Right cardiac atrium (tissue), 5 donors: ENCODE measurements around the gene WDFY1. TPM values are rescaled to one million over a fixed set of nuclear protein-coding genes. Genes with fewer than 3 reads are reported as not detected.
A peak's percentile ranks its signal among the peaks of the same experiment; 100 is the strongest.

ENCODE experiments used
- ATAC-seq, 2 donors: fragments of 200-7000 bp; cut with Tn5 transposase; one replicate each; pipeline versions ENCODE4 v1.8.0 to v1.9.1; 2020; ENCODE audit warnings: moderate library complexity in 2 of 2, mild to moderate bottlenecking in 1 of 2
- DNase-seq, 3 donors: peaks; one replicate each; pipeline ENCODE4 v3.0.0-alpha.2; 2020
- H3K27ac ChIP-seq: one replicate; pipeline ENCODE4 v1.5.1; 2013; ENCODE audit warnings: mild to moderate bottlenecking, low read length, control low read depth, moderate library complexity
- H3K27me3 ChIP-seq: one replicate; pipeline ENCODE4 v1.6.1; 2013; ENCODE audit not compliant: control insufficient read depth, insufficient read depth
- H3K4me1 ChIP-seq: one replicate; pipeline ENCODE4 v1.6.1; 2013; ENCODE audit warnings: low read length; ENCODE audit not compliant: control insufficient read depth, insufficient read depth
- H3K4me3 ChIP-seq: one replicate; pipeline ENCODE4 v1.5.1; 2013; ENCODE audit warnings: low read length, control low read depth
- H3K9me3 ChIP-seq: one replicate; pipeline ENCODE4 v1.6.1; 2013; ENCODE audit warnings: low read length; ENCODE audit not compliant: control insufficient read depth
- WGBS: extraction: QIAGEN DNeasy Blood & Tissue Kit; methylation state at CpG from one replicate; pipeline ENCODE4 v1.1.7; 2013; 5-methylcytosine and 5-hydroxymethylcytosine counted together
- intact Hi-C, 4 donors: fragments of 100-400 bp; cut with DNase I; formaldehyde crosslinking; loops; one replicate each; pipeline versions ENCODE4 v1.11.0 to v1.14.0; 2022 to 2023
- polyA plus RNA-seq: library from polyadenylated mRNA; stranded (reverse); fragments of 200-250 nt; gene quantifications from one replicate; pipeline ENCODE4 v1.2.3, GENCODE V29; 2013
- total RNA-seq, 4 donors: library from RNA; stranded (reverse); fragmentation: NEBNext Ultra II Directional; extraction: Animal tissue kit (Norgen Biotek cat#: 25700); gene quantifications; one replicate each; pipeline ENCODE4 v1.2.1, GENCODE V29; 2021
- donor health status: healthy with polysubstance abuse.
- donor health status: DM: no; HTN: yes; CAD: no.
- donor health status: DM: no; HTN: no; CAD: no.
- donor health status: DM: no; HTN: yes; CAD: no; lungs with severe emphysema.
- donor health status: DM: yes; HTN: yes; CAD: no.

Gene WDFY1
- total and polyA plus RNA-seq, 5 donors = 10.7 to 21.2 (median 15.9) TPM

GRCh38 chr2:223853425-223853837 is 91.7 kb downstream of the WDFY1 start:
- H3K27ac ChIP-seq = no peak overlapping the region
- WGBS = 90% methylated on average over 3 of the region's 3 CpGs
- no peaks in the 10 kb centered on the region for H3K27me3 ChIP-seq
- intact Hi-C loops = no loop called here
- DNase-seq = no peak
- no peak overlapping the region for H3K4me3 ChIP-seq
- no peaks in the 10 kb centered on the region for H3K9me3 ChIP-seq
- no peaks in the 10 kb centered on the region for H3K4me1 ChIP-seq
- no peak for ATAC-seq

- H3K9me3 ChIP-seq = no peaks in the 10 kb centered on the region
- no peaks in the 10 kb centered on the region for H3K27me3 ChIP-seq
- 96% methylated on average over 3 of the region's 3 CpGs for whole genome bisulfite sequencing
- no peak for DNase-seq
- intact Hi-C loops = no loop called here
- no peaks in the 10 kb centered on the region for H3K4me1 ChIP-seq
- no peak overlapping the region for H3K4me3 ChIP-seq
- ATAC-seq = no peak
- no peak overlapping the region for H3K27ac ChIP-seq
Observed at GRCh38 chr2:223852281-223852795, 92.8 kb downstream of the WDFY1 start.

DNA sequence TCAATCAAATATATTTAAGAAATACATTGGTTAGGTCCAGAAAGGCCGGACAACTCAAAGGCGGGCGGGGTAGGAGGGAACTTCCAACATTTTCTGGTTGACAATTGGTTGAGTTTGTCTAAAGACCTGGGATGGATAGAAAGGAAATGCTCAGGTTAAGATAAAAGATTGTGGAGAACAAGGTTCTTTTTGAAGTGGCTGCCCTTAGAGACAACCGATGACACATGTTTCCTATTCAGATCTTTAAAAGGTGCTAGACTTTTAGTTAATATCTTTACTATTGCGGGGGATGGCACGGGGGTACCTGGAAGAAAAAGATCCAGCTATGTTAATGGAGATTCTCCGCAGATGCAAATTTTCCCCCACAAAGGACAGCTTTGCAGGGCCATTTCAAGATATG is 97.7 kb downstream of the WDFY1 start:
- 97% methylated on average over 7 of the region's 7 CpGs for WGBS
- Histone ChIP-seq H3K27me3 (no peaks in the 10 kb centered on the region), H3K4me1 (no peaks in the 10 kb centered on the region), H3K9me3 (no peaks in the 10 kb centered on the region), H3K27ac (no peak overlapping the region), H3K4me3 (no peak overlapping the region)
- ATAC-seq = no peak
- DNase-seq = no peak
- intact Hi-C loops = no loop called here

DNA sequence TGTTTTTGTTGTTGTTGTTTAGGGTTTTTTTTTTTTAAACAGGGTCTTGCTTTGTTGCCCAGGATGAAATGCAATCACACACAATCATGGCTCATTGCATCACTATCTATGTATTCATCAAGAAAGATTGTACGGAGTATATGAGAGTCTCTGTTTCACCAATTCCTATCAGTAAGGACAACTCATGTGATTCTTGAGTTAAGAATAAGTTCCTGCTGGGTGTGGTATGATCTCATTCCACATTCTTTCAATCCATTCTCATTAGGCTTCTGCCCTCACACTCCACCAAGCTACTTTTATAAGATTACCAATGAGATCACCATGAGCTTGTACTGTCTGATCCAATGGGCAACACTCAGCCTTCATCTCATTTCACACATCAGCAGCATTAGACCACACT is 98.6 kb downstream of the WDFY1 start:
- intact Hi-C loops = no loop called here
- no peak overlapping the region for H3K27ac ChIP-seq
- 76% methylated on average over 1 of the region's 1 CpG for WGBS
- H3K9me3 ChIP-seq = no peaks in the 10 kb centered on the region
- ATAC-seq = no peak
- H3K4me3 ChIP-seq = no peak overlapping the region
- H3K27me3 ChIP-seq = no peaks in the 10 kb centered on the region
- no peak for DNase-seq
- no peaks in the 10 kb centered on the region for H3K4me1 ChIP-seq

- Histone ChIP-seq H3K27ac (no peak overlapping the region), H3K4me3 (no peak overlapping the region), H3K9me3 (no peaks in the 10 kb centered on the region), H3K27me3 (no peaks in the 10 kb centered on the region), H3K4me1 (no peaks in the 10 kb centered on the region)
- DNase-seq (no peak), ATAC-seq (no peak)
- intact Hi-C loops = no loop called here
- 68% methylated on average over 3 of the region's 3 CpGs for WGBS
Observed at GRCh38 chr2:223841436-223842190, 103.5 kb downstream of the WDFY1 start.

DNA sequence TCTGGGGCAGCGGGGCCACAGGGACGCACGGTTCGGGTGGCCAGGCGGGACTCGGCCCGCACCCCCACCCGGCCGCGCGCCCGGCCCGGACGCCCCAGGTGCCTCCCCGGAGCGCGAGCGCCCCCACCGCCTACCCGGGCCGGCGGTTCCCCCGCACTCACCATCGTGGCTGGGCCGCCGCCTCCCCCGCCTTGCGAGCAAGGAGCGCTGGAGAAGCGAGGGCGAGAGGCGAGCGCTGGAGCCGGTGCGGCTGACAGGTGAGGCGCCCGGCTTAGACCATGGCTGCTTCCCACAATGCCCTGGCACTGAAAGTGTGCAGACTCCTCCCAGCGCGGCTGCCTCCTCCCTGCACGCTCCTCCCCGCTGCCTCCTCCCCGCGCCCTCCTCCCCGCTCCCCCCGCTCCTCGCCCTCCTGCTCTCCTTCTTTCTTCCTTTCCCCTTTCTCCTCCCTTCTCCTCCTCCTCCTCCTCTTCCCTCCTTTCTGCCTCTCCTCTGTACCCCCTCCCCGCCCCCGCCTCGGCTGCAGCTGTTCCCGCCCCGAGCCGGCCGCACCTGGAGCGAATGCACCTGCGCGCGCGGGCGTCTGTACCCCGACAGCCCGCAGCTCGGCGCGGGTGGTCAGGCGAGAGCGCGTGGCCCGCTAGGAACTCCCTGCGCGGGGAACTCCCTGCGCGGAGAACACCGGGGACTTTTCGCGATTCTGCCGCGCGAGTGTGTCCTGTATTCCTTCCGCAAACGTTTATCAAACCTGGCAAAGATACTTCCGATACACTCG is 107.7 kb downstream of the WDFY1 start, which contains the start of gene AP1S3:
AP1S3 (minus strand) TSS at position 296 of the 775 bp plus-strand sequence; CDS start at position 164, 132 bp downstream.
- intact Hi-C loops = no loop called here
- no peak within 1 kb of the TSS for H3K27ac ChIP-seq

GRCh38 chr2:223835701-223836532 is 109.2 kb downstream of the WDFY1 start:
- no peaks in the 10 kb centered on the region for H3K27me3 ChIP-seq
- DNase-seq (no peak), ATAC-seq (no peak)
- H3K4me1 ChIP-seq = no peaks in the 10 kb centered on the region
- WGBS = 85% methylated on average over 15 of the region's 15 CpGs
- no peak overlapping the region for H3K27ac ChIP-seq
- H3K9me3 ChIP-seq = no peaks in the 10 kb centered on the region
- intact Hi-C loops = no loop called here
- H3K4me3 ChIP-seq = no peak overlapping the region

More for the DNA sequence above, 107.7 kb downstream of the WDFY1 start, which contains the start of gene AP1S3:
- peak within 1 kb of the TSS; percentile 82 for H3K4me3 ChIP-seq
- ATAC-seq = peak; percentile 91 to 92
- no peaks in the 10 kb centered on the region for H3K27me3 ChIP-seq
- H3K4me1 ChIP-seq = no peaks in the 10 kb centered on the region
- under 1% methylated on average over 82 of the region's 82 CpGs for WGBS
- H3K9me3 ChIP-seq = no peaks in the 10 kb centered on the region
- DNase-seq = peak; percentile 59 to 81 (median 78)

DNA sequence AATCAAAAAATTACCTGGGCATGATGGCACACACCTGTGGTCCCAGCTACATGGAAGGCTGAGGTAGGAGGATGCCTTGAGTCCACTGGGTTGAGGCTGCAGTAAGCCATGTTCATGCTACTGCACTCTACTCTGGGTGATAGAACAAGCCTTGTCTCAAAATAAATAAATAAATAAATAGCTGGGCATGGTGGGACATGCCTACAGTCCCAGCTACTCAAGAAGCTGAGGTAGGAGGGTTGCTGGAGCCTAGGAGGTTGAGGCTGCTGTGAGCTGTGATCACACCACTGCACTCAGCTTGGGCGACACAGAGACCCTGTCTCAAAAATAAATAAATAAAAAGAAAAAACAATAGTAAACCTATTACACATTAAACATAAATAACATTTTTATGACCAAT is 110.7 kb downstream of the WDFY1 start:
- Histone ChIP-seq H3K4me1 (no peaks in the 10 kb centered on the region), H3K4me3 (no peak overlapping the region), H3K27ac (no peak overlapping the region), H3K27me3 (no peaks in the 10 kb centered on the region), H3K9me3 (no peaks in the 10 kb centered on the region)
- 96% methylated on average over 1 of the region's 1 CpG for WGBS
- no peak for ATAC-seq
- DNase-seq = no peak
- intact Hi-C loops = no loop called here

DNA sequence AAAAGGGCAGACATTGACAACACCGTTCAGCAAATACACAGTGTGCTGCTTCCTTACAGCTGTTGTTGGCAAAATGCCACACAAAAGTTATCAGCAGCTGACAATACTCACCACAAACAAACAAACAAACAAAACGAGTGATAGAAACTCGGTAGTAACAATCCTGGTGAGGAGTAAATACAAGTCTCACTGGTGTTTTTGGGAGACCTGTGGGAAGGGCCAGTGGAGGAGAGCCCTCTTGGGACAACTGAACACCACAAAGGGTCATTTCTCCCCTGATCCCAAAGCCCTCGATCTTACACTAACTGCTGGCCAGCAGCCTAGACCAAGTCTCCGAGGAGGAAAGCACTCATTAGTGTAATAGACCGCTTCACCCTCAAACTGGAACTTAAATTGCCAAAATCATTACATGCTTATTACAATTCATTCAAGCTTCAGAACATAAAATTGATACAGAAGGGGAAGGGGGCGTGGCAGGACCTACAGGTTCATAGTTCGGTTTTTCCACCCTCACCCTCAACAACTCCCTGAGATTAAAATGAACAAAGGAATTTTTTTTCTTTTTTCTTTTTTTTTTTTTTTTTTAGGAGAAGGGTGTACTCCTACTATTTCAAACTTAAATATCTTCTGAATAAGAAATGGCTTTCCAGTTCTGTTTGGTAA is 112.8 kb downstream of the WDFY1 start:
- Histone ChIP-seq H3K4me1 (no peaks in the 10 kb centered on the region), H3K9me3 (no peaks in the 10 kb centered on the region), H3K4me3 (no peak overlapping the region), H3K27me3 (no peaks in the 10 kb centered on the region), H3K27ac (no peak overlapping the region)
- DNase-seq = no peak
- WGBS = 43% methylated on average over 8 of the region's 8 CpGs
- ATAC-seq = no peak
- intact Hi-C loops = no loop called here

GRCh38 chr2:223829128-223829527 is 116.0 kb downstream of the WDFY1 start:
- intact Hi-C loops = no loop called here
- H3K27ac ChIP-seq = no peak overlapping the region
- DNase-seq (no peak), ATAC-seq (no peak)
- no peaks in the 10 kb centered on the region for H3K4me1 ChIP-seq
- 95% methylated on average over 5 of the region's 5 CpGs for WGBS
- no peaks in the 10 kb centered on the region for H3K27me3 ChIP-seq
- no peaks in the 10 kb centered on the region for H3K9me3 ChIP-seq
- H3K4me3 ChIP-seq = no peak overlapping the region
